Mucosa of gallbladder (tissue), 1 donor: Measurements from ENCODE around the gene TBX1. TPM values are rescaled to one million over a fixed set of nuclear protein-coding genes. Genes with fewer than 3 reads are reported as not detected.

Source experiments
- DNase-seq: peaks from one replicate; pipeline ENCODE4 v3.0.0-alpha.2; 2020; ENCODE audit warnings: low spot score
- total RNA-seq: library from RNA; stranded (reverse); gene quantifications from one replicate; pipeline ENCODE4 v1.2.1, GENCODE V29; 2021
- donor health status: DM: no; HTN: no; CAD: no.

TBX1 gene
- total RNA-seq: 3.9 TPM

- DNase-seq: no peak
Measured at GRCh38 chr22:19760058-19760950, at the start of gene TBX1. Gene TBX1 (plus strand): TSS chr22:19760778. CDS start chr22:19760844, 66 bp downstream.

- no peak for DNase-seq
Measured at GRCh38 chr22:19713245-19713644, 47.3 kb upstream of the TBX1 start.

- no peak for DNase-seq
Measured at GRCh38 chr22:19713650-19714311, 46.8 kb upstream of the TBX1 start.

GRCh38 chr22:19714312-19715187 is 46.0 kb upstream of the TBX1 start, which contains the start of gene SEPTIN5:
Gene SEPTIN5 (plus strand): TSS chr22:19714503. CDS start chr22:19714589, 86 bp downstream.
- no peak for DNase-seq

- no peak for DNase-seq
Measured at GRCh38 chr22:19715188-19715930, 45.2 kb upstream of the TBX1 start.

GRCh38 chr22:19716041-19716828 is 44.3 kb upstream of the TBX1 start:
- no peak for DNase-seq

- no peak for DNase-seq
Measured at GRCh38 chr22:19716829-19717105, 43.8 kb upstream of the TBX1 start.

GRCh38 chr22:19717181-19717580 is 43.4 kb upstream of the TBX1 start:
- DNase-seq: no peak

GRCh38 chr22:19717691-19718455 is 42.7 kb upstream of the TBX1 start:
- peak; percentile 72 for DNase-seq

GRCh38 chr22:19718456-19719049 is 42.0 kb upstream of the TBX1 start:
- DNase-seq: no peak

GRCh38 chr22:19719050-19719482 is 41.5 kb upstream of the TBX1 start:
- DNase-seq: no peak

GRCh38 chr22:19719488-19720021 is 41.0 kb upstream of the TBX1 start:
- DNase-seq: no peak

GRCh38 chr22:19720150-19720827 is 40.3 kb upstream of the TBX1 start:
- no peak for DNase-seq

- DNase-seq: no peak
Measured at GRCh38 chr22:19720999-19721329, 39.6 kb upstream of the TBX1 start.

GRCh38 chr22:19721330-19722177 is 39.0 kb upstream of the TBX1 start:
- DNase-seq: no peak

GRCh38 chr22:19722178-19722981 is 38.2 kb upstream of the TBX1 start:
- no peak for DNase-seq

- no peak for DNase-seq
Measured at GRCh38 chr22:19722982-19723231, 37.7 kb upstream of the TBX1 start.
